Endodermal cell (in vitro differentiated cells): Measurements from ENCODE around the gene C1QTNF1. TPM values are rescaled to one million over a fixed set of nuclear protein-coding genes. Genes with fewer than 3 reads are reported as not detected.

Experiments
- DNase-seq: peaks from one replicate; pipeline ENCODE4 v3.0.0-alpha.2; 2017
- H3K27ac ChIP-seq: 2 replicates; pipeline ENCODE4 v1.5.1; 2013; ENCODE audit warnings: mild to moderate bottlenecking, low read depth, low read length, moderate library complexity
- H3K27me3 ChIP-seq: 2 replicates; pipeline ENCODE4 v1.6.1; 2013; ENCODE audit warnings: mild to moderate bottlenecking, low read length, moderate library complexity; ENCODE audit not compliant: insufficient read depth, control insufficient read depth, poor library complexity, severe bottlenecking
- H3K36me3 ChIP-seq: 2 replicates; pipeline ENCODE4 v1.7.0; 2013; ENCODE audit warnings: mild to moderate bottlenecking, low read length, moderate library complexity; ENCODE audit not compliant: control insufficient read depth, insufficient read depth
- H3K4me1 ChIP-seq: one replicate; pipeline ENCODE4 v1.7.0; 2013; ENCODE audit warnings: low read length; ENCODE audit not compliant: control insufficient read depth, insufficient read depth
- H3K4me3 ChIP-seq: 2 replicates; pipeline ENCODE4 v1.5.1; 2013; ENCODE audit warnings: mild to moderate bottlenecking, low read length, moderate library complexity
- H3K9ac ChIP-seq: 2 replicates; pipeline ENCODE4 v1.6.1; 2013; ENCODE audit warnings: mild to moderate bottlenecking, low read length, moderate library complexity; ENCODE audit not compliant: poor library complexity, severe bottlenecking; ENCODE audit errors: extremely low read depth
- H3K9me3 ChIP-seq: 2 replicates; pipeline ENCODE4 v1.6.1; 2013; ENCODE audit warnings: mild to moderate bottlenecking, low read length, moderate library complexity; ENCODE audit not compliant: control insufficient read depth
- H3K27ac Mint-ChIP-seq: 2 replicates; pipeline ENCODE4 v1.8.0; 2020; ENCODE audit warnings: mixed read lengths
- H3K27me3 Mint-ChIP-seq: 2 replicates; pipeline ENCODE4 v1.8.0; 2021; ENCODE audit warnings: mild to moderate bottlenecking, mixed read lengths; ENCODE audit not compliant: insufficient read depth
- H3K36me3 Mint-ChIP-seq: 2 replicates; pipeline ENCODE4 v1.8.0; 2020; ENCODE audit warnings: low read depth, mixed read lengths
- H3K4me1 Mint-ChIP-seq: 2 replicates; pipeline ENCODE4 v1.8.0; 2020; ENCODE audit warnings: mixed read lengths
- H3K4me3 Mint-ChIP-seq: 2 replicates; pipeline ENCODE4 v1.8.0; 2020; ENCODE audit warnings: mild to moderate bottlenecking, moderate library complexity, mixed read lengths
- H3K9me3 Mint-ChIP-seq: 2 replicates; pipeline ENCODE4 v1.8.0; 2020; ENCODE audit warnings: mild to moderate bottlenecking, mixed read lengths
- CTCF ChIP-seq: fragments of 200-600 bp; sonication (generic); conservative IDR thresholded peaks from 2 replicates; pipeline ENCODE4 v1.5.0; 2021; ENCODE audit warnings: antibody characterized with exemption, mild to moderate bottlenecking
- WGBS, 2 experiments: methylation state at CpG; one replicate each; pipeline versions ENCODE4 v1.1.5 to v1.1.7; 2013; ENCODE audit warnings: missing lambda C conversion rate in 2 of 2, mixed read lengths in 1 of 2; ENCODE audit not compliant: insufficient coverage in 1 of 2, insufficient read length in 1 of 2; 5-methylcytosine and 5-hydroxymethylcytosine counted together
- total RNA-seq, 2 donors: library from RNA; stranded (reverse); fragmentation: NEBNext Ultra II Directional in 1 of 2; extraction: Animal tissue kit (Norgen Biotek cat#: 25700) in 1 of 2; gene quantifications; 2 replicates in 1 of 2; 3 replicates in 1 of 2; pipeline ENCODE4 v1.2.1, GENCODE V29; 2021

Gene C1QTNF1
- total RNA-seq, 2 donors from 2014 or later, result 16.0 to 16.5 TPM

- Histone ChIP-seq H3K36me3 (no peaks in the 10 kb centered on the region), H3K27me3 (no peaks in the 10 kb centered on the region), H3K9ac (no peak overlapping the region), H3K4me1 (no peaks in the 10 kb centered on the region), H3K4me3 (no peak overlapping the region), H3K27ac (no peak overlapping the region), H3K9me3 (no peaks in the 10 kb centered on the region)
- TF ChIP-seq CTCF, result no peak
- Mint-ChIP-seq H3K9me3 (no peaks in the 10 kb centered on the region), H3K4me1 (no peaks in the 10 kb centered on the region), H3K4me3 (no peak overlapping the region), H3K27me3 (peaks cover 2% of the 10 kb centered on the region), H3K27ac (no peak overlapping the region), H3K36me3 (no peaks in the 10 kb centered on the region)
- 82 to 84% methylated on average over 3 to 4 of the region's 4 CpGs for WGBS, 2 experiments
- no peak for DNase-seq
Observed at GRCh38 chr17:79064026-79064425, 40.1 kb downstream of the C1QTNF1 start.

- Histone ChIP-seq H3K4me1 (no peaks in the 10 kb centered on the region), H3K9ac (no peak overlapping the region), H3K4me3 (no peak overlapping the region), H3K27me3 (no peaks in the 10 kb centered on the region), H3K27ac (no peak overlapping the region), H3K36me3 (no peaks in the 10 kb centered on the region), H3K9me3 (no peaks in the 10 kb centered on the region)
- H3K4me1 Mint-ChIP-seq, result no peaks in the 10 kb centered on the region
- no peaks in the 10 kb centered on the region for H3K36me3 Mint-ChIP-seq
- no peak overlapping the region for H3K4me3 Mint-ChIP-seq
- no peak overlapping the region for H3K27ac Mint-ChIP-seq
- peak; percentile 89 for DNase-seq
- WGBS, 2 experiments, result 43 to 67% methylated on average over 7 to 10 of the region's 10 CpGs
- H3K27me3 Mint-ChIP-seq, result peaks cover 2% of the 10 kb centered on the region
- H3K9me3 Mint-ChIP-seq, result no peaks in the 10 kb centered on the region
- TF ChIP-seq CTCF, result peak; percentile 90
Observed at GRCh38 chr17:79065105-79065670, 41.2 kb downstream of the C1QTNF1 start.

- Mint-ChIP-seq H3K27ac (no peak overlapping the region), H3K9me3 (no peaks in the 10 kb centered on the region), H3K36me3 (no peaks in the 10 kb centered on the region), H3K27me3 (peaks cover 8% of the 10 kb centered on the region), H3K4me3 (no peak overlapping the region), H3K4me1 (no peaks in the 10 kb centered on the region)
- 92 to 97% methylated on average over 6 of the region's 6 CpGs for whole genome bisulfite sequencing, 2 experiments
- no peaks in the 10 kb centered on the region for H3K9me3 ChIP-seq
- no peak for TF ChIP-seq CTCF
- H3K27ac ChIP-seq, result no peak overlapping the region
- H3K9ac ChIP-seq, result no peak overlapping the region
- H3K4me1 ChIP-seq, result no peaks in the 10 kb centered on the region
- peak; percentile 40 for DNase-seq
- H3K4me3 ChIP-seq, result no peak overlapping the region
- H3K27me3 ChIP-seq, result no peaks in the 10 kb centered on the region
- no peaks in the 10 kb centered on the region for H3K36me3 ChIP-seq
Observed at GRCh38 chr17:79066963-79067362, 43.0 kb downstream of the C1QTNF1 start.
